Right lung (tissue), 5 donors: Measurements from ENCODE around the gene PCDHAC1. TPM values are rescaled to one million over a fixed set of nuclear protein-coding genes. Genes with fewer than 3 reads are reported as not detected.

Source experiments
- DNase-seq, 2 donors: peaks; one replicate each; pipeline ENCODE4 v3.0.0-alpha.2; 2013
- polyA plus RNA-seq, 5 donors: library from polyadenylated mRNA; unstranded; fragments of 120-200 nt; gene quantifications; one replicate each; pipeline versions ENCODE4 v1.2.1 to v1.2.3, GENCODE V29; 2013; ENCODE audit warnings: inconsistent platforms in 1 of 5, low replicate concordance in 1 of 5; ENCODE audit not compliant: insufficient read length in 5 of 5, insufficient read depth in 1 of 5

Gene PCDHAC1
- polyA plus RNA-seq, 5 donors = 0.23 to 0.53 (median 0.30) TPM

DNA sequence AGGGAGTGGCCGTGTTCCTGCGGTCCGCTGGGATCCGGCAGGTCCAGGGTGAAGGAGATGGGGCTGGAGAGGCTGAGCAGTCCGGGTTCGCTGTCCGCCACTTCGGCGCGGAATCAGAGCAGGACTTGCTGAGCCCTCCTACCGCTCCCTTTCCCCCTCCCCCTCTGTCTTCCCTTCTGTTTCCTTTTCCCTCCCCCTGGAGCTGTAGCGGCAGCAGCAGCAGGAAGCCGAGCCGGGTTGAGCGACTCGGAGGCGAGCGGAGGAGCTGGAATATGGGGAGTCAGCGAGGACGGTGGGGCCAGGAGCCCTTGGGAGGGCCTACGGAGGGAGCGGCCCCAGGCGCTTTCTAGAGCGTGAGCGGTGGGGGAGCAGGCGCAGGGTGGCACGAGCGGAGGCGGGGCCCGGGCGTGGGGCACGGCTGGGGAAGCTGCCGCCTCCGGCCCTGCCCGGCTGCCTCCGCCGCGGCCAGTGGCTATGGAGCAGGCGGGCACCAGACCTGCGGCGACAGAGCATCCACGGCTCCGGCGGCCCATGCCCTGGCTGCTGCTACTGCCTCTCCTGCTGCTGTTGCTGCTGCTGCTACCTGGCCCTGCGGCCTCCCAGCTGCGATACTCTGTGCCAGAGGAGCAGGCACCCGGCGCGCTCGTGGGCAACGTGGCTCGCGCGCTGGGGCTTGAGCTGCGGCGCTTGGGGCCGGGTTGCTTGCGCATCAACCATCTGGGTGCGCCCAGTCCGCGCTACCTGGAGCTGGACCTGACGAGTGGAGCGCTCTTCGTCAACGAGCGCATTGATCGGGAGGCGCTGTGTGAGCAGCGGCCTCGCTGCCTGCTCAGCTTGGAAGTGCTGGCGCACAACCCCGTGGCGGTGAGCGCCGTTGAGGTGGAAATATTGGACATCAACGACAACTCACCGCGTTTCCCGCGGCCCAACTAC, 40.5 kb downstream of the PCDHAC1 start, which contains the start of gene PCDHAC2:
TSS of gene PCDHAC2 (plus strand) at position 184 of the 933 bp plus-strand sequence. CDS start at position 475, 291 bp downstream.
- DNase-seq = peak; percentile 44 to 45

DNA sequence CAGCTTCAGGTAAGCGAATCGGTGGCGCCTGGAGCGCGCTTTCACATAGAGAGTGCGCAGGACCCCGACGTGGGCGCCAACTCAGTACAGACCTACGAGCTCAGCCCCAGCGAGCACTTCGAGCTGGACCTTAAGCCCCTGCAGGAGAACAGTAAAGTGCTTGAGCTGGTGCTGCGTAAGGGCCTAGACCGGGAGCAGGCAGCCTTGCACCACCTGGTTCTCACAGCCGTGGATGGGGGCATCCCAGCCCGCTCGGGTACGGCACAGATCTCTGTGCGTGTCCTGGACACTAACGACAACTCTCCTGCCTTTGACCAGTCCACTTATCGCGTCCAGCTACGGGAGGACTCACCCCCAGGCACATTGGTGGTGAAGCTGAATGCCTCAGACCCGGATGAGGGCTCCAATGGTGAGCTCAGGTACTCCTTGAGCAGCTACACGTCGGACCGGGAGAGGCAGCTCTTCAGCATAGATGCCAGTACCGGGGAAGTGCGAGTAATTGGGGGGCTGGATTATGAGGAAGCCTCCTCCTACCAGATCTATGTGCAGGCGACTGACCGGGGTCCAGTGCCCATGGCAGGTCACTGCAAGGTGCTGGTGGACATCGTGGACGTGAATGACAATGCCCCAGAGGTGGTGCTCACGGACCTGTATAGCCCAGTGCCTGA, 41.3 kb downstream of the PCDHAC1 start:
- DNase-seq = no peak

DNA sequence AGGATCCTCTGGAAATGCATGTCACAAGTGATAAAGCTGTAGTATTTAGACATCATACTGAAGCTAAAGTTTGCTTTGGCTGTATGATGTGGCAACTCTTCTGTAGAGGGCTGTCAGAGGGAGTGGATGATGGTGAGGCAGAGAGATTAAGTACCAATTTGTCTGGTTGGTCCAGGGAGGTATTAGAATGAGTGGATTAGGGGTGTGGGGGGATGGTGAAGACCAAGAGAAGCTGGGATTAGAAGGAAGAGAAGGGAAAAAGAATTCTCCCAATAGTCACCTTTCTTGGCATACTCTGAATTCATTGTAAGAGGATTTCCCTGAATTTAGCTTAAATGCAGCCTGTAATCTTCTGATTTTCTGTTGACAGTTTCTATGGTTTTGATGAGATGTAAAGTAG, 43.8 kb downstream of the PCDHAC1 start:
- DNase-seq = no peak

DNA sequence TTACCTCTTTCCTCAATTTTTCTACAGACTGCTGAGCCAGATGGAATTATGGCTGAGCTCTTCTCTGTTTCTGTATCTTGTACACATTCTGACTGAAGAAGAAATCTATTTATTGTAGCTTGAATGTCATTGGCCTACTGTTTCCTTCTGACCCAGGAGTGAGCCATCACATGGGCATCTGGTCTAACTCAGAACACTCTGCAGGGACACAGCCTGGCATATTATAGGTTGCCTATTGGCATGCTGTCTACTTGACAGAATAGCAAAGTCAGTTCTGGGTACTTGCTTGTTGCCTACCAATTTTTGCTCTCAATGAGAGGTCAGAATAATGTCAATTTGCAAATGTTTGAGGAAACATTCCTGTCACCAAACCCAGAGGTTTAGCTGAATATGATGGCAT, 47.5 kb downstream of the PCDHAC1 start:
- no peak for DNase-seq

DNA sequence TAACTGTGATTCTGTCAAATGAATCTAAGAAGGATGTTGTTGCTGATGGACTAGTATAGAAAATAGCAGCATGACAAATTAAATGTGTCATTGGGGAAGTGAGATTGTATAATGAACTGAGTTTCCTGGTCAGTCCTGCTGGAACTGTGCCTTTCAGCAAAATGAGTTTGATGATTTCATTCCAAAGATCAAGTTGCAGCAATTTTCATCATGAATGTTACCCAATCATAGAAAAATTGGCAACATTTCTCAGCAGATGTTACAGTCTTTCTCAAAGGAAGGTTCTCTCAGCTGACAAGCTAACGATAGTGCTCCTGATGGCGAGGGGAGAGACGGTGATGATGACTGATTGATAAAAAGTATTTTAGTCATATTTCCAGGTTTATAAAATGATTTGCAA, 50.9 kb downstream of the PCDHAC1 start:
- DNase-seq = peak; percentile 73 to 74

DNA sequence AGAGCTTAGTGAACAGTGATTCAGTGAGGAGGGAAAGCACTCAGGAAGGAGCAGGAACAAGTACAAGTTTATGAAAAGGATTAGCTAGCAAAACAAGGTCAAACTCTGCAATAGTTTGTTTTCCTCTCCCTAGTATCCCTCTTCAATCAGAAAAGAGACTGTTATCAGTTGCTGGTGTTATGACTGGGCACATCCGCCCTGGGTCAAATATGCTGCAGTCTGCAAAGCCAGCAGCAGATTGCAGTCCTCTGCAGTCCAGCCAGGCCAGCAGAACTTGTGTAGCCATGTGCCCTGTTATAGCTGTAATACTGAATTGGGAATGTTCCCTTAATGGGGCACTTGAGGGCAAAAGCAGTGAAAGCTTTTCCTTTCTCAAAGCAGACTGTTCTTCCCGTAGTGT, 52.2 kb downstream of the PCDHAC1 start:
- no peak for DNase-seq

DNA sequence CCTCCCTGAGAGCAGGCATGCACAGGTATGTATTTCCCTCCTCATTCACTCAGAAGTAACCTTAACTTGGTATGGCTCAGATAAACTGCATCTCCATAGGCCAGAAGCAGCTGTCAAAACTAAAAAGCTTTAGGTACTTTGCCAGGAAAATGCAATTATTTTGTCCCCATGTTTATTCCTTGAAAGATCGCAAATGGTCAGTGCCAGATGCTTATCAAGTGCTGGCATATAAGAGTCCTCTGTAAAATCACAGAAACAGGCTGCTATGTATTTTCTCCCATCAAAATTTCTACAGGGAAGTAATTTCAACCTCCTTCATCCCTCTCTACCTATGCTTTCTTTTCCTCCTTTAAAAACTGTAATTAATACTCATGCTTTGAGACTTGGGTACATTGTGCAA, 52.9 kb downstream of the PCDHAC1 start:
- DNase-seq = no peak

Other genes starting within 250 kb of the PCDHAC1 start
- gene HARS1, start 234.9 kb upstream of the PCDHAC1 start, polyA plus RNA-seq = 10 to 100 TPM; 71.4 to 77.3 (median 73.1) TPM
- gene HARS2, start 234.8 kb upstream of the PCDHAC1 start, polyA plus RNA-seq = 10 to 100 TPM; 42.4 to 56.4 (median 49.8) TPM
- gene ZMAT2, start 225.9 kb upstream of the PCDHAC1 start, polyA plus RNA-seq = 100 to 1,000 TPM in 4 of 5 donors, 10 to 100 TPM in 1; 95.6 to 151 (median 114) TPM
- gene PCDHA1, start 140.2 kb upstream of the PCDHAC1 start, polyA plus RNA-seq = under 1 TPM; 0.07 to 0.18 (median 0.09) TPM
- gene PCDHA2, start 131.4 kb upstream of the PCDHAC1 start, polyA plus RNA-seq = under 1 TPM; 0.14 to 0.34 (median 0.31) TPM
- gene PCDHA3, start 125.2 kb upstream of the PCDHAC1 start, polyA plus RNA-seq = under 1 TPM; 0.19 to 0.40 (median 0.27) TPM
- under 1 TPM; 0.27 to 0.50 (median 0.44) TPM for gene PCDHA4, start 119.2 kb upstream of the PCDHAC1 start, polyA plus RNA-seq
- gene PCDHA5, start 104.7 kb upstream of the PCDHAC1 start, polyA plus RNA-seq = under 1 TPM; 0.06 to 0.12 (median 0.09) TPM
- gene PCDHA6, start 98.3 kb upstream of the PCDHAC1 start, polyA plus RNA-seq = under 1 TPM; 0.21 to 0.37 (median 0.29) TPM
- gene PCDHA7, start 92.0 kb upstream of the PCDHAC1 start, polyA plus RNA-seq = under 1 TPM; 0.32 to 0.67 (median 0.44) TPM
- gene PCDHA8, start 85.1 kb upstream of the PCDHAC1 start, polyA plus RNA-seq = under 1 TPM; 0.04 to 0.21 (median 0.12) TPM
- under 1 TPM; 0.04 to 0.10 (median 0.05) TPM for gene PCDHA9, start 77.9 kb upstream of the PCDHAC1 start, polyA plus RNA-seq
- gene PCDHA10, start 70.4 kb upstream of the PCDHAC1 start, polyA plus RNA-seq = under 1 TPM; 0.10 to 0.67 (median 0.36) TPM
- under 1 TPM; 0.09 to 0.74 (median 0.32) TPM for gene PCDHA11, start 57.3 kb upstream of the PCDHAC1 start, polyA plus RNA-seq
- gene PCDHA12, start 51.0 kb upstream of the PCDHAC1 start, polyA plus RNA-seq = under 1 TPM; 0.08 to 0.14 (median 0.09) TPM
- under 1 TPM; 0.08 to 0.42 (median 0.11) TPM for gene PCDHA13, start 44.2 kb upstream of the PCDHAC1 start, polyA plus RNA-seq
- 1 to 10 TPM; 2.4 to 4.3 (median 3.5) TPM for gene PCDHAC2, start 40.2 kb downstream of the PCDHAC1 start, polyA plus RNA-seq
- gene PCDHB1, start 125.1 kb downstream of the PCDHAC1 start, polyA plus RNA-seq = under 1 TPM; 0.06 to 0.20 (median 0.11) TPM
- 10 to 100 TPM in 1 of 5 donors, 1 to 10 TPM in 4; 5.7 to 11.9 (median 7.5) TPM for gene PCDHB2, start 168.3 kb downstream of the PCDHAC1 start, polyA plus RNA-seq
- gene PCDHB3, start 174.2 kb downstream of the PCDHAC1 start, polyA plus RNA-seq = 1 to 10 TPM; 1.9 to 3.4 (median 2.8) TPM
- 1 to 10 TPM; 1.7 to 3.0 (median 2.9) TPM for gene PCDHB4, start 195.5 kb downstream of the PCDHAC1 start, polyA plus RNA-seq
- 10 to 100 TPM in 3 of 5 donors, 1 to 10 TPM in 2; 9.1 to 15.4 (median 10.6) TPM for gene PCDHB5, start 208.9 kb downstream of the PCDHAC1 start, polyA plus RNA-seq
- 1 to 10 TPM; 2.5 to 3.7 (median 3.0) TPM for gene PCDHB6, start 223.8 kb downstream of the PCDHAC1 start, polyA plus RNA-seq
- 1 to 10 TPM; 3.9 to 6.0 (median 4.7) TPM for gene PCDHB7, start 246.3 kb downstream of the PCDHAC1 start, polyA plus RNA-seq